GM18505 (cell line): ENCODE results near the gene GABRG3.
"Not testable (repeated sequence)": the region's sequence is repeated elsewhere in the genome, so short reads cannot be mapped to it uniquely, and the experiment has no call there.

Experiments used
- ATAC-seq: cut with Tn5 transposase; IDR thresholded peaks from one replicate; pipeline ENCODE4 v1.9.1; 2021; ENCODE audit not compliant: unreplicated experiment
- POLR2A ChIP-seq: IDR thresholded peaks from 4 replicates; pipeline ENCODE4 v1.6.1; 2011; ENCODE audit warnings: borderline replicate concordance; ENCODE audit not compliant: insufficient read depth, insufficient read length; ENCODE audit errors: extremely low read depth

Gene GABRG3

GRCh38 chr15:26971271-26972018, 464 bp downstream of the GABRG3 start:
- no peak for TF ChIP-seq POLR2A
- ATAC-seq, result no peak

GRCh38 chr15:26972636-26973035, 1.7 kb downstream of the GABRG3 start:
- ATAC-seq, result no peak

GRCh38 chr15:26974120-26974780, 3.3 kb downstream of the GABRG3 start:
- no peak for ATAC-seq
- no peak for TF ChIP-seq POLR2A

More at GRCh38 chr15:26972636-26973035, 1.7 kb downstream of the GABRG3 start:
- no peak for TF ChIP-seq POLR2A

- ATAC-seq, result no peak
- no peak for TF ChIP-seq POLR2A
Measured at GRCh38 chr15:26981492-26981891, 10.5 kb downstream of the GABRG3 start.

GRCh38 chr15:26983822-26984221, 12.8 kb downstream of the GABRG3 start:
- ATAC-seq, result no peak
- TF ChIP-seq POLR2A, result no peak

GRCh38 chr15:26985050-26985449, 14.1 kb downstream of the GABRG3 start:
- TF ChIP-seq POLR2A, result no peak
- no peak for ATAC-seq

GRCh38 chr15:26996250-26996649, 25.3 kb downstream of the GABRG3 start:
- no peak for TF ChIP-seq POLR2A
- ATAC-seq, result no peak

- ATAC-seq, result not testable (repeated sequence)
Measured at GRCh38 chr15:27003003-27003402, 32.0 kb downstream of the GABRG3 start.

GRCh38 chr15:27004226-27004625, 33.2 kb downstream of the GABRG3 start:
- not testable (repeated sequence) for ATAC-seq

- no peak for ATAC-seq
- TF ChIP-seq POLR2A, result no peak
Measured at GRCh38 chr15:27017168-27017809, 46.3 kb downstream of the GABRG3 start.

- ATAC-seq, result no peak
- no peak for TF ChIP-seq POLR2A
Measured at GRCh38 chr15:27019687-27020086, 48.7 kb downstream of the GABRG3 start.

- ATAC-seq, result no peak
- no peak for TF ChIP-seq POLR2A
Measured at GRCh38 chr15:27025481-27025966, 54.5 kb downstream of the GABRG3 start.

GRCh38 chr15:27027229-27027628, 56.2 kb downstream of the GABRG3 start:
- TF ChIP-seq POLR2A, result no peak
- ATAC-seq, result no peak
